CD14-positive monocyte (primary cell): ENCODE measurements around the gene ZNF33A. TPM values are rescaled to one million over a fixed set of nuclear protein-coding genes. Genes with fewer than 3 reads are reported as not detected.

Experiments
- DNase-seq, 3 donors: peaks; one replicate each; pipeline ENCODE4 v3.0.0-alpha.2; 2011 to 2022
- H2AFZ ChIP-seq: 2 replicates; pipeline ENCODE4 v1.6.0; 2012; ENCODE audit warnings: mild to moderate bottlenecking, low read depth, low read length, inconsistent platforms; ENCODE audit not compliant: insufficient read depth, poor library complexity, severe bottlenecking
- H3K27ac ChIP-seq, 2 donors: 1 replicate in 1 of 2; 2 replicates in 1 of 2; pipeline ENCODE4 v1.5.1; 2012 to 2013; ENCODE audit warnings: low read length in 2 of 2, control low read depth in 1 of 2, inconsistent platforms in 1 of 2, low read depth in 1 of 2, mild to moderate bottlenecking in 1 of 2
- H3K27me3 ChIP-seq, 2 donors: one replicate each; pipeline versions ENCODE4 v1.6.0 to v1.6.1; 2011 to 2013; ENCODE audit warnings: low read length in 2 of 2; ENCODE audit not compliant: control insufficient read depth in 2 of 2, insufficient read depth in 2 of 2
- H3K36me3 ChIP-seq, 2 donors: replicated peaks in 1 of 2; 1 replicate in 1 of 2; 2 replicates in 1 of 2; pipeline versions ENCODE4 v1.5.1 to v1.6.1; 2012 to 2013; ENCODE audit warnings: low read length in 2 of 2, control low read depth in 1 of 2, inconsistent platforms in 1 of 2, mild to moderate bottlenecking in 1 of 2; ENCODE audit not compliant: insufficient read depth in 2 of 2, control insufficient read depth in 1 of 2
- H3K4me1 ChIP-seq, 2 donors: 1 replicate in 1 of 2; 2 replicates in 1 of 2; pipeline versions ENCODE4 v1.5.1 to v1.6.1; 2012 to 2013; ENCODE audit warnings: low read length in 2 of 2, control low read depth in 1 of 2, inconsistent platforms in 1 of 2, mild to moderate bottlenecking in 1 of 2, moderate library complexity in 1 of 2; ENCODE audit not compliant: insufficient read depth in 2 of 2, control insufficient read depth in 1 of 2
- H3K4me2 ChIP-seq: replicated peaks from 2 replicates; pipeline ENCODE3; 2012; ENCODE audit warnings: low read length, moderate library complexity, mild to moderate bottlenecking; ENCODE audit not compliant: poor library complexity, severe bottlenecking; ENCODE audit errors: extremely low read depth
- H3K4me3 ChIP-seq, 3 experiments: fragments of 200-600 bp in 1 of 3; sonication (generic) in 1 of 3; replicated peaks in 1 of 3; 1 replicate in 2 of 3; 2 replicates in 1 of 3; pipeline ENCODE4 v1.5.1; 2011 to 2013; ENCODE audit warnings: low read length in 3 of 3, mild to moderate bottlenecking in 3 of 3, control low read depth in 2 of 3, low read depth in 2 of 3, inconsistent platforms in 1 of 3, moderate library complexity in 1 of 3
- H3K79me2 ChIP-seq: 2 replicates; pipeline ENCODE4 v1.6.0; 2012; ENCODE audit warnings: mild to moderate bottlenecking, control low read depth, inconsistent platforms, low read length, moderate library complexity; ENCODE audit not compliant: insufficient read depth
- H3K9ac ChIP-seq: 2 replicates; pipeline ENCODE4 v1.6.0; 2017; ENCODE audit warnings: low read length, mild to moderate bottlenecking; ENCODE audit not compliant: insufficient read depth, poor library complexity, severe bottlenecking
- H3K9me3 ChIP-seq, 2 donors: replicated peaks in 1 of 2; 1 replicate in 1 of 2; 2 replicates in 1 of 2; pipeline versions ENCODE4 v1.5.1 to v1.6.1; 2012 to 2013; ENCODE audit warnings: low read length in 2 of 2, control low read depth in 1 of 2; ENCODE audit not compliant: control insufficient read depth in 1 of 2, insufficient read depth in 1 of 2
- H4K20me1 ChIP-seq: 2 replicates; pipeline ENCODE4 v1.6.0; 2012; ENCODE audit warnings: mild to moderate bottlenecking, low read length, control low read depth, moderate library complexity; ENCODE audit not compliant: insufficient read depth
- H3K27ac Mint-ChIP-seq, 7 donors: one replicate each; pipeline ENCODE4 v1.8.0; 2020; ENCODE audit warnings: mild to moderate bottlenecking in 7 of 7, mixed read lengths in 7 of 7, moderate library complexity in 6 of 7, inconsistent platforms in 2 of 7
- H3K27me3 Mint-ChIP-seq, 3 donors: one replicate each; pipeline ENCODE4 v1.8.0; 2021 to 2022; ENCODE audit warnings: low read depth in 3 of 3, mild to moderate bottlenecking in 3 of 3, mixed read lengths in 3 of 3, moderate library complexity in 3 of 3, inconsistent platforms in 1 of 3
- H3K36me3 Mint-ChIP-seq, 2 donors: one replicate each; pipeline ENCODE4 v1.8.0; 2020; ENCODE audit warnings: mixed read lengths in 2 of 2, inconsistent platforms in 1 of 2, mild to moderate bottlenecking in 1 of 2
- H3K4me1 Mint-ChIP-seq: one replicate; pipeline ENCODE4 v1.8.0; 2020; ENCODE audit warnings: mild to moderate bottlenecking, mixed read lengths
- H3K4me3 Mint-ChIP-seq, 2 donors: one replicate each; pipeline ENCODE4 v1.8.0; 2020; ENCODE audit warnings: mild to moderate bottlenecking in 2 of 2, mixed read lengths in 2 of 2, moderate library complexity in 1 of 2
- H3K9me3 Mint-ChIP-seq, 7 donors: one replicate each; pipeline ENCODE4 v1.8.0; 2020 to 2022; ENCODE audit warnings: mixed read lengths in 7 of 7, mild to moderate bottlenecking in 6 of 7, moderate library complexity in 6 of 7, inconsistent platforms in 2 of 7
- CTCF ChIP-seq: fragments of 200-600 bp; IDR thresholded peaks from one replicate; pipeline ENCODE4 v1.8.0; 2022; ENCODE audit warnings: antibody characterized with exemption, mild to moderate bottlenecking
- WGBS: methylation state at CpG from one replicate; pipeline ENCODE4 v1.1.5; 2013; ENCODE audit warnings: missing lambda C conversion rate; ENCODE audit not compliant: insufficient coverage; 5-methylcytosine and 5-hydroxymethylcytosine counted together
- intact Hi-C, 2 donors: fragments of 100-400 bp; cut with micrococcal nuclease; formaldehyde crosslinking; loops; one replicate each; pipeline versions ENCODE4 v1.15.0 to v1.15.1; 2023
- polyA plus RNA-seq, 3 donors: library from polyadenylated mRNA; depleted of rRNA in 1 of 3; unstranded in 2 of 3; stranded (reverse) in 1 of 3; fragments of 300-500 nt in 2 of 3; fragments of >200 nt in 1 of 3; fragmentation: Illumina TruSeq in 2 of 3; gene quantifications; 1 replicate in 2 of 3; 2 replicates in 1 of 3; pipeline ENCODE4 v1.2.3, GENCODE V29; 2012 to 2021

Gene ZNF33A
- polyA plus RNA-seq, 3 donors: 10.0 to 24.8 (median 10.3) TPM

GRCh38 chr10:38094927-38095574, 84.6 kb downstream of the ZNF33A start:
- Histone ChIP-seq H4K20me1 (no peaks in the 10 kb centered on the region), H3K4me2 (peak overlapping the region; percentile 89), H3K27ac (peak overlapping the region in 1 of 2 donors; percentile 87), H3K9me3 (peaks cover 0 to 7% of the 10 kb centered on the region in 2 donors), H3K4me3 (peak overlapping the region; percentile 48 to 90 (median 71)), H3K79me2 (peaks cover 6% of the 10 kb centered on the region), H3K4me1 (peaks cover 13 to 21% of the 10 kb centered on the region in 2 donors), H3K9ac (peak overlapping the region; percentile 86), H3K36me3 (peaks cover 12 to 45% of the 10 kb centered on the region in 2 donors), H3K27me3 (no peaks in the 10 kb centered on the region), H2AFZ (peak overlapping the region; percentile 100)
- peak in 2 of 3 donors; percentile 2 to 8 for DNase-seq
- intact Hi-C loops: loop anchor here (1.0 to 10.0 kb wide), 4 partner anchors 80 to 238 kb away; partner anchors contain the start of genes ZNF248 (in 2 of the 2), ZNF33A (in 2 of the 2) and ZNF25 (in 1 of the 2)
- Mint-ChIP-seq H3K36me3 (peaks cover 39 to 45% of the 10 kb centered on the region in 2 donors), H3K27me3 (peaks cover 0 to 2% (median 0%) of the 10 kb centered on the region in 3 donors), H3K27ac (peak overlapping the region; percentile 67 to 94 (median 88)), H3K4me1 (peaks cover 16% of the 10 kb centered on the region), H3K9me3 (peaks cover 0 to 11% (median 4%) of the 10 kb centered on the region in 7 donors), H3K4me3 (peak overlapping the region; percentile 88 to 92)
- WGBS: 59% methylated on average over 17 of the region's 21 CpGs
- no peak for TF ChIP-seq CTCF

- no peak overlapping the region for H3K27ac Mint-ChIP-seq
- Histone ChIP-seq H3K4me2 (no peak overlapping the region), H3K36me3 (peaks cover 10 to 81% of the 10 kb centered on the region in 2 donors), H4K20me1 (no peaks in the 10 kb centered on the region), H3K4me1 (no peaks in the 10 kb centered on the region), H3K27me3 (no peaks in the 10 kb centered on the region), H3K79me2 (no peaks in the 10 kb centered on the region), H2AFZ (no peak overlapping the region), H3K27ac (no peak overlapping the region), H3K4me3 (no peak overlapping the region), H3K9me3 (peaks cover 19 to 70% of the 10 kb centered on the region in 2 donors), H3K9ac (no peak overlapping the region)
- H3K4me3 Mint-ChIP-seq: no peak overlapping the region
- intact Hi-C loops: no loop called here
- no peak for DNase-seq
- no peak for TF ChIP-seq CTCF
- peaks cover 68 to 89% of the 10 kb centered on the region in 2 donors for H3K36me3 Mint-ChIP-seq
- H3K9me3 Mint-ChIP-seq: peaks cover 33 to 68% (median 50%) of the 10 kb centered on the region in 7 donors
- no peaks in the 10 kb centered on the region for H3K27me3 Mint-ChIP-seq
- H3K4me1 Mint-ChIP-seq: no peaks in the 10 kb centered on the region
- no CpG with 5 or more reads among the region's 1 CpG for WGBS
Measured at GRCh38 chr10:38102880-38103279, 92.4 kb downstream of the ZNF33A start.
